Heart left ventricle (tissue), 13 donors: Measurements from ENCODE around the gene CD22.

Experiments used
- CTCF ChIP-seq, 12 donors: fragments of 200-600 bp; sonication (generic) in 4 of 12; IDR thresholded peaks; one replicate each; pipeline versions ENCODE4 v1.5.0 to v1.8.0; 2018 to 2022; ENCODE audit warnings: antibody characterized with exemption in 12 of 12, mild to moderate bottlenecking in 5 of 12
- POLR2A ChIP-seq, 2 donors: fragments of 450-650 bp; IDR thresholded peaks; one replicate each; pipeline ENCODE4 v1.6.1; 2017; ENCODE audit warnings: antibody characterized with exemption in 2 of 2, mild to moderate bottlenecking in 2 of 2, moderate library complexity in 2 of 2
- donor health status: ischemic (EF 13 %, LVEDD 7.1; RV severe dilation, severe dysfunction).
- donor health status: DM: no; HTN: yes; CAD: no.
- donor health status: DM: no; HTN: no; CAD: no.
- donor health status: ischemic (EF 25% LVEDD 6.9; RV normal size, moderate dysfunction).
- donor health status: ischemic (EF 25% LVEDD 5.7; RV mildly dilated, moderate dysfunction).
- donor health status: ischemic (EF 35%, LVEDD 5.7; RV mildly dilated, moderate dysfunction).
- donor health status: nonischemic (EF 11% LVEDD 7.7; RV severe dilation, severe dysfunction).
- donor health status: DM: yes; HTN: yes; CAD: no.
- donor health status: PGD.
- donor health status: ischemic (EF 29% LVEDD 5.4; RV normal size, mild dysfunction).
- donor health status: nonischemic (EF 23%, LVEDD 6.1; RV moderate dilation, normal function).

- TF ChIP-seq CTCF (IDR thresholded peaks at IDR 0.05) (no peak), POLR2A (IDR thresholded peaks at IDR 0.05) (no peak)
Measured at GRCh38 chr19:35337097-35337983, 8.4 kb downstream of the CD22 start.
